ENCODE results near the gene CHD2.
"Not testable (repeated sequence)": the region's sequence is repeated elsewhere in the genome, so short reads cannot be mapped to it uniquely, and the experiment has no call there.

The CHD2 gene

DNA sequence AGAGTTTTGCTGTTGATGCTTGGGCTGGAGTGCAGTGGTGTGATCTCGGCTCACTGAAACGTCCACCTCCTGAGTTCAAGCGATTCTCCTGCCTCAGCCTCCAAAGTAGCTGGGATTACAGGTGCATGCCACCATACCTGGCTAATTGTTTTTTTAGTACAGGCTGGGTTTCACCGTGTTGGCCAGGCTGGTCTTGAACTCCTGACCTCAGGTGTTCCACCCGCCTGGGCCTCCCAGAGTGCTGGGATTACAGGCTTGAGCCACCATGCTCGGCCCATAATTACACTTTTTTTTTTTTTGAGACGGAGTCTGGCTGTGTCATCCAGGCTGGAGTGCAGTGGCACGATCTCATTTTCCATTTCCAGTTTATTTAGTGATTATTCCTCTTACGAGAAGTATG lies 18.8 kb downstream of the CHD2 start:
- H3K4me1 ChIP-seq (ENCODE audit: control insufficient read depth, insufficient read depth, low read length, unreplicated experiment): peaks cover 78% of the 10 kb centered on the region
- not testable (repeated sequence) for H3K27me3 ChIP-seq (ENCODE audit: insufficient read depth, low read length); H3K4me3 ChIP-seq (ENCODE audit: low read depth, low read length); H3K27ac ChIP-seq (ENCODE audit: low read depth, low read length); H2AFZ ChIP-seq (ENCODE audit: low read length, unreplicated experiment)
- peaks cover 14% of the 10 kb centered on the region; the same call in 1 of the 2 replicates for H3K36me3 ChIP-seq (ENCODE audit: insufficient read depth, low read length)
- peaks cover 92% of the 10 kb centered on the region for H3K79me2 ChIP-seq (ENCODE audit: control insufficient read depth, insufficient read depth, low read length, unreplicated experiment)

GRCh38 chr15:92920595-92921161 lies 20.6 kb downstream of the CHD2 start:
- Histone ChIP-seq H3K27ac (ENCODE audit: low read depth, low read length) (peak overlapping the region; percentile 74), H3K79me2 (ENCODE audit: control insufficient read depth, insufficient read depth, low read length, unreplicated experiment) (peaks cover 96% of the 10 kb centered on the region), H3K4me3 (ENCODE audit: low read depth, low read length) (no peak overlapping the region), H3K36me3 (ENCODE audit: insufficient read depth, low read length) (peaks cover 32% of the 10 kb centered on the region), H3K4me1 (ENCODE audit: control insufficient read depth, insufficient read depth, low read length, unreplicated experiment) (peaks cover 61% of the 10 kb centered on the region), H2AFZ (ENCODE audit: low read length, unreplicated experiment) (no peak overlapping the region), H3K27me3 (ENCODE audit: insufficient read depth, low read length) (no peaks in the 10 kb centered on the region)

- Histone ChIP-seq H3K4me3 (ENCODE audit: low read depth, low read length) (peak overlapping the region; percentile 23; the same call in 1 of the 2 replicates), H3K36me3 (ENCODE audit: insufficient read depth, low read length) (peaks cover 39% of the 10 kb centered on the region), H2AFZ (ENCODE audit: low read length, unreplicated experiment) (no peak overlapping the region), H3K4me1 (ENCODE audit: control insufficient read depth, insufficient read depth, low read length, unreplicated experiment) (peaks cover 53% of the 10 kb centered on the region), H3K79me2 (ENCODE audit: control insufficient read depth, insufficient read depth, low read length, unreplicated experiment) (peaks cover 96% of the 10 kb centered on the region), H3K27me3 (ENCODE audit: insufficient read depth, low read length) (no peaks in the 10 kb centered on the region), H3K27ac (ENCODE audit: low read depth, low read length) (peak overlapping the region; percentile 74)
Observed at GRCh38 chr15:92921215-92922131, 21.3 kb downstream of the CHD2 start.

DNA sequence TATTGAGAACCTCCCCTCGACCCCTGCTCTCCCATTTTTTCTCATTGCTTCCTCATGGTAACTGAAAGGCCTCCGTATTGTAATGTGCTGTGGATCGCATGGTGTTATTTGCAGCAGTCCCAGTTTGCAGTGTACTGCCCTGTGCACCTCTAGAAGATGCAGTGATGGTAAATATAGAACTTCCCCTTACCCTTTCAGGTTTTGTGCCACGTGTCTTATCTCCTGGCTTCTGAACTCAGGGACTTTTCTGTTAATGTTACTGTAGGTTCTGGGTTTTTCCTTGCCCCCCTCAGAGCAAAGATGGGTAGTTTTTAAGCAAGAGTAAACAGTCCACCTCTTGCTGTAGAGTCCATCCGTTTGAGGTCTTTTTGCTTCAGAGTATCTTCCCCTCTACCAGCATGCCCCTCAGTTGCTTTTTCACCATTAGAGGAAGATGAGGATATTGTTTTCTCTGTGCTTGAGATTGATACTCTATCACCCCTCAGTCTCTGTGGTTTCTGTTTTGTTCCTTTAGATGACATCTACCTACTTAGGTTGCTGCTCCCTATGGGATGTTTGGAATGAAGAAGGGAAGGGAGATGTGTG lies 22.4 kb downstream of the CHD2 start:
- Histone ChIP-seq H3K4me1 (ENCODE audit: control insufficient read depth, insufficient read depth, low read length, unreplicated experiment) (peaks cover 43% of the 10 kb centered on the region), H3K27me3 (ENCODE audit: insufficient read depth, low read length) (no peaks in the 10 kb centered on the region), H3K36me3 (ENCODE audit: insufficient read depth, low read length) (peaks cover 47% of the 10 kb centered on the region), H3K27ac (ENCODE audit: low read depth, low read length) (peak overlapping the region; percentile 74), H3K79me2 (ENCODE audit: control insufficient read depth, insufficient read depth, low read length, unreplicated experiment) (peaks cover 95% of the 10 kb centered on the region), H3K4me3 (ENCODE audit: low read depth, low read length) (no peak overlapping the region), H2AFZ (ENCODE audit: low read length, unreplicated experiment) (no peak overlapping the region)

- H3K27me3 ChIP-seq (ENCODE audit: insufficient read depth, low read length): no peaks in the 10 kb centered on the region
- H3K4me1 ChIP-seq (ENCODE audit: control insufficient read depth, insufficient read depth, low read length, unreplicated experiment): peaks cover 35% of the 10 kb centered on the region
- peaks cover 98% of the 10 kb centered on the region for H3K79me2 ChIP-seq (ENCODE audit: control insufficient read depth, insufficient read depth, low read length, unreplicated experiment)
- H3K27ac ChIP-seq (ENCODE audit: low read depth, low read length): no peak overlapping the region
- no peak overlapping the region for H2AFZ ChIP-seq (ENCODE audit: low read length, unreplicated experiment)
- no peak overlapping the region for H3K4me3 ChIP-seq (ENCODE audit: low read depth, low read length)
- H3K36me3 ChIP-seq (ENCODE audit: insufficient read depth, low read length): peaks cover 62% of the 10 kb centered on the region
Observed at GRCh38 chr15:92924216-92924615, 24.1 kb downstream of the CHD2 start.

DNA sequence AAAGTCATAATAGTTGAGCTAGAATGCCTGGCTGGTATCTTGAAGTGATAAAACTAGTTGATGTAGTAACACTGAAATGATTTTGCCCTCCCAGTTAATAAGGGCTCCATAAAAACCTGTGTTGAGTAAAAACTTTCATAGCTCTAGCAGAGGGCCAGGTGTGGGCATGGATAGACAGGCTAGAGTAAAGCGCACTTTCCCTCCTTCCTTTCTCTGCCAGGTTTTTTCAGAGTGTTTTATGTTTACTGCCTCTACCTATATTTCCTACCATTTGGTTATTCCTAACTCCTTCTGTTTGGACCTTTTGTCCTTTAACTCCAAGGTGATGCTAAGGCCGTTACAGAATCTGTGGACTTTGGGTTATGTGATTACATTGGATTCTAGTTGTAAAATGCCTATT lies 25.3 kb downstream of the CHD2 start:
- Histone ChIP-seq H3K79me2 (ENCODE audit: control insufficient read depth, insufficient read depth, low read length, unreplicated experiment) (peaks cover 94% of the 10 kb centered on the region), H3K27me3 (ENCODE audit: insufficient read depth, low read length) (no peaks in the 10 kb centered on the region), H3K4me3 (ENCODE audit: low read depth, low read length) (no peak overlapping the region), H2AFZ (ENCODE audit: low read length, unreplicated experiment) (no peak overlapping the region), H3K36me3 (ENCODE audit: insufficient read depth, low read length) (peaks cover 72% of the 10 kb centered on the region), H3K4me1 (ENCODE audit: control insufficient read depth, insufficient read depth, low read length, unreplicated experiment) (peaks cover 33% of the 10 kb centered on the region), H3K27ac (ENCODE audit: low read depth, low read length) (no peak overlapping the region)

GRCh38 chr15:92928225-92928750 lies 28.2 kb downstream of the CHD2 start:
- H2AFZ ChIP-seq (ENCODE audit: low read length, unreplicated experiment): no peak overlapping the region
- peaks cover 14% of the 10 kb centered on the region for H3K4me1 ChIP-seq (ENCODE audit: control insufficient read depth, insufficient read depth, low read length, unreplicated experiment)
- peaks cover 76% of the 10 kb centered on the region for H3K36me3 ChIP-seq (ENCODE audit: insufficient read depth, low read length)
- peaks cover 74% of the 10 kb centered on the region for H3K79me2 ChIP-seq (ENCODE audit: control insufficient read depth, insufficient read depth, low read length, unreplicated experiment)
- H3K4me3 ChIP-seq (ENCODE audit: low read depth, low read length): no peak overlapping the region
- H3K27ac ChIP-seq (ENCODE audit: low read depth, low read length): no peak overlapping the region
- no peaks in the 10 kb centered on the region for H3K27me3 ChIP-seq (ENCODE audit: insufficient read depth, low read length)

GRCh38 chr15:92929002-92929401 lies 28.9 kb downstream of the CHD2 start:
- H3K4me3 ChIP-seq (ENCODE audit: low read depth, low read length): no peak overlapping the region
- H3K27ac ChIP-seq (ENCODE audit: low read depth, low read length): no peak overlapping the region
- H3K36me3 ChIP-seq (ENCODE audit: insufficient read depth, low read length): peaks cover 72% of the 10 kb centered on the region
- peaks cover 67% of the 10 kb centered on the region for H3K79me2 ChIP-seq (ENCODE audit: control insufficient read depth, insufficient read depth, low read length, unreplicated experiment)
- H2AFZ ChIP-seq (ENCODE audit: low read length, unreplicated experiment): no peak overlapping the region
- H3K27me3 ChIP-seq (ENCODE audit: insufficient read depth, low read length): no peaks in the 10 kb centered on the region
- H3K4me1 ChIP-seq (ENCODE audit: control insufficient read depth, insufficient read depth, low read length, unreplicated experiment): peaks cover 14% of the 10 kb centered on the region

- Histone ChIP-seq H3K79me2 (ENCODE audit: control insufficient read depth, insufficient read depth, low read length, unreplicated experiment) (peaks cover 64% of the 10 kb centered on the region), H3K36me3 (ENCODE audit: insufficient read depth, low read length) (peaks cover 69% of the 10 kb centered on the region)
Observed at GRCh38 chr15:92930054-92930621, 30.0 kb downstream of the CHD2 start.

GRCh38 chr15:92930776-92931175 lies 30.7 kb downstream of the CHD2 start:
- H3K4me3 ChIP-seq (ENCODE audit: low read depth, low read length): no peak overlapping the region
- no peaks in the 10 kb centered on the region for H3K27me3 ChIP-seq (ENCODE audit: insufficient read depth, low read length)
- H2AFZ ChIP-seq (ENCODE audit: low read length, unreplicated experiment): no peak overlapping the region
- H3K4me1 ChIP-seq (ENCODE audit: control insufficient read depth, insufficient read depth, low read length, unreplicated experiment): peaks cover 14% of the 10 kb centered on the region
- peak overlapping the region; percentile 16; the same call in 1 of the 2 replicates for H3K27ac ChIP-seq (ENCODE audit: low read depth, low read length)
- peaks cover 69% of the 10 kb centered on the region for H3K36me3 ChIP-seq (ENCODE audit: insufficient read depth, low read length)
- H3K79me2 ChIP-seq (ENCODE audit: control insufficient read depth, insufficient read depth, low read length, unreplicated experiment): peaks cover 64% of the 10 kb centered on the region

More at GRCh38 chr15:92930054-92930621, 30.0 kb downstream of the CHD2 start:
- no peak overlapping the region; the same call in 1 of the 2 replicates for H3K27ac ChIP-seq (ENCODE audit: low read depth, low read length)
- no peak overlapping the region for H3K4me3 ChIP-seq (ENCODE audit: low read depth, low read length)
- H3K4me1 ChIP-seq (ENCODE audit: control insufficient read depth, insufficient read depth, low read length, unreplicated experiment): peaks cover 14% of the 10 kb centered on the region
- no peak overlapping the region for H2AFZ ChIP-seq (ENCODE audit: low read length, unreplicated experiment)
- H3K27me3 ChIP-seq (ENCODE audit: insufficient read depth, low read length): no peaks in the 10 kb centered on the region
